HEK293 (cell line): ENCODE results near the gene SENP1.

Source experiments
- CTCF ChIA-PET: fragments of 350-600 bp; formaldehyde crosslinking; extraction: SDS; loops from one replicate; lab custom pipeline; 2021; ENCODE audit warnings: antibody characterized with exemption; lab: Yijun Ruan, JAX
- POLR2A ChIA-PET: fragments of 300-600 bp; formaldehyde crosslinking; extraction: SDS; loops from one replicate; lab custom pipeline; 2020; ENCODE audit warnings: antibody characterized with exemption, inconsistent platforms; lab: Yijun Ruan, JAX
- H3K27ac ChIP-seq: fragments of 200-500 bp; sonication (Bioruptor generic); 2 replicates; pipeline ENCODE4 v1.5.1; 2014; ENCODE audit warnings: low read depth, low read length, control low read depth, inconsistent platforms; ENCODE audit errors: extremely low read depth
- H3K36me3 ChIP-seq, 2 experiments: fragments of 200-500 bp in 1 of 2; sonication (Bioruptor generic) in 1 of 2; 1 replicate in 1 of 2; 2 replicates in 1 of 2; pipeline ENCODE4 v1.5.1; 2014 to 2017; ENCODE audit warnings: inconsistent platforms in 2 of 2, low read length in 2 of 2; ENCODE audit not compliant: control insufficient read depth in 2 of 2, insufficient read depth in 1 of 2
- H3K4me1 ChIP-seq: fragments of 200-500 bp; sonication (Bioruptor generic); 2 replicates; pipeline ENCODE4 v1.5.1; 2014; ENCODE audit warnings: mild to moderate bottlenecking, low read length, inconsistent platforms; ENCODE audit not compliant: control insufficient read depth, insufficient read depth
- H3K4me3 ChIP-seq: 2 replicates; pipeline ENCODE4 v1.5.1; 2011; ENCODE audit warnings: low read depth, mild to moderate bottlenecking, control low read depth, low read length, moderate library complexity
- H3K9me3 ChIP-seq: fragments of 200-500 bp; sonication (Bioruptor generic); 2 replicates; pipeline ENCODE4 v1.5.1; 2014; ENCODE audit warnings: low read depth, low read length, inconsistent platforms; ENCODE audit not compliant: control insufficient read depth, insufficient read depth
- FEZF1 ChIP-seq: fragments of 450-650 bp; formaldehyde crosslinking; IDR thresholded peaks from 2 replicates; pipeline ENCODE4 v1.5.1; 2016; ENCODE audit warnings: missing biosample characterization, missing genetic modification characterization
- GLIS1 ChIP-seq: fragments of 450-650 bp; formaldehyde crosslinking; IDR thresholded peaks from 2 replicates; pipeline ENCODE4 v1.5.1; 2016; ENCODE audit warnings: missing biosample characterization, missing genetic modification characterization
- HOXD13 ChIP-seq: sonication (generic); formaldehyde crosslinking; IDR thresholded peaks from 2 replicates; pipeline ENCODE4 v1.8.0; 2022; ENCODE audit warnings: missing genetic modification reagents, borderline replicate concordance
- KLF1 ChIP-seq: fragments of 450-650 bp; formaldehyde crosslinking; IDR thresholded peaks from 2 replicates; pipeline ENCODE4 v1.5.1; 2016; ENCODE audit warnings: missing biosample characterization, missing genetic modification characterization
- KLF16 ChIP-seq: fragments of 450-650 bp; formaldehyde crosslinking; IDR thresholded peaks from 2 replicates; pipeline ENCODE4 v1.5.1; 2017; ENCODE audit warnings: missing biosample characterization, missing genetic modification characterization
- REPIN1 ChIP-seq: fragments of 450-650 bp; formaldehyde crosslinking; IDR thresholded peaks from 2 replicates; pipeline ENCODE4 v1.5.1; 2017; ENCODE audit warnings: missing biosample characterization, missing genetic modification characterization, low read depth
- YY1 ChIP-seq: fragments of 450-650 bp; formaldehyde crosslinking; IDR thresholded peaks from 2 replicates; pipeline ENCODE4 v1.5.1; 2018; ENCODE audit warnings: missing biosample characterization, missing genetic modification characterization
- ZEB2 ChIP-seq: fragments of 450-650 bp; formaldehyde crosslinking; IDR thresholded peaks from 2 replicates; pipeline ENCODE4 v1.5.1; 2016; ENCODE audit warnings: missing biosample characterization, missing genetic modification characterization
- ZNF157 ChIP-seq: fragments of 450-650 bp; formaldehyde crosslinking; IDR thresholded peaks from 2 replicates; pipeline ENCODE4 v1.5.1; 2016; ENCODE audit warnings: missing biosample characterization, missing genetic modification characterization
- ZNF16 ChIP-seq: fragments of 450-650 bp; formaldehyde crosslinking; IDR thresholded peaks from 2 replicates; pipeline ENCODE4 v1.5.1; 2016; ENCODE audit warnings: low read depth, missing biosample characterization, missing genetic modification characterization
- ZNF184 ChIP-seq: fragments of 450-650 bp; IDR thresholded peaks from 2 replicates; pipeline ENCODE4 v1.5.1; 2018; ENCODE audit warnings: missing biosample characterization, mild to moderate bottlenecking, missing genetic modification characterization
- ZNF211 ChIP-seq: fragments of 450-650 bp; formaldehyde crosslinking; IDR thresholded peaks from 2 replicates; pipeline ENCODE4 v1.5.1; 2016; ENCODE audit warnings: low read depth, missing biosample characterization, missing genetic modification characterization
- ZNF433 ChIP-seq: fragments of 450-650 bp; formaldehyde crosslinking; IDR thresholded peaks from 2 replicates; pipeline ENCODE4 v1.5.1; 2016; ENCODE audit warnings: missing biosample characterization, missing genetic modification characterization, low read depth
- ZNF544 ChIP-seq: fragments of 450-650 bp; formaldehyde crosslinking; IDR thresholded peaks from 2 replicates; pipeline ENCODE4 v1.5.0; 2017; ENCODE audit warnings: missing biosample characterization, missing genetic modification characterization
- ZNF623 ChIP-seq: fragments of 450-650 bp; formaldehyde crosslinking; IDR thresholded peaks from 2 replicates; pipeline ENCODE4 v1.5.1; 2016; ENCODE audit warnings: missing biosample characterization, missing genetic modification characterization
- TF ChIP-seq, protein P1 (sequence below): fragments of 450-650 bp; formaldehyde crosslinking; conservative IDR thresholded peaks from 2 replicates; pipeline ENCODE4 v1.5.1; 2016; ENCODE audit warnings: low read depth, missing biosample characterization, missing genetic modification characterization
- TF ChIP-seq, protein P2 (sequence below): fragments of 450-650 bp; formaldehyde crosslinking; IDR thresholded peaks from 2 replicates; pipeline ENCODE4 v1.5.1; 2017; ENCODE audit warnings: missing biosample characterization, missing genetic modification characterization
- TF ChIP-seq, protein P3 (sequence below): fragments of 450-650 bp; formaldehyde crosslinking; IDR thresholded peaks from 2 replicates; pipeline ENCODE4 v1.5.1; 2017; ENCODE audit warnings: missing biosample characterization, missing genetic modification characterization
- TF ChIP-seq, protein P4 (sequence below): IDR thresholded peaks from 2 replicates; pipeline ENCODE4 v1.6.1; 2011; ENCODE audit warnings: mild to moderate bottlenecking, low read depth, low read length, borderline replicate concordance

The SENP1 gene

DNA sequence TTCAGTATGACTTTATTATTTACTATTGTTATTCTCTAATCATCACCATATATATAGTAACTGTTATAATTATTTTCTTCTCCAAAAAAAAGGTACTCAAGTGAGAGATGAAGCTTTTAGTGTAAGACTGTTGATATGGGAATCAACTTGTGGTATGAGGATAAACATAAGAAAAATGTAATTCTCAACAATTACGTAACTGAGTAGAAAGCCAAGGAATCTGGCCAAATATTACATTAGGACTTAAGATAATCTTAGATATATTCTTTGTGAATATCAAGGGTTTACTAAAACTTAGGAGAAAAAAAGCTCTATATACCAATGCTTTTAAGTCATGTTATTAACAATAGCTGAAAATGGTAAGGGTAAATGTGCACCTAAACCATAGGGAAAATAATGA lies 13.3 kb downstream of the SENP1 start:
- CTCF ChIA-PET, result interaction anchor here (0.7 to 1.1 kb wide), 2 partner anchors 69 to 73 kb away, joined by 3 read pairs; no protein-coding TSS in a partner anchor
- Histone ChIP-seq H3K9me3 (no peaks in the 10 kb centered on the region), H3K27ac (no peak overlapping the region), H3K36me3 (peaks cover 65 to 81% of the 10 kb centered on the region in 2 experiments), H3K4me3 (no peak overlapping the region), H3K4me1 (no peaks in the 10 kb centered on the region)
- TF ChIP-seq ZNF433 (no peak), ZNF16 (tag by site-specific recombination) (no peak), ZNF157 (no peak), ZNF184 (tag by site-specific recombination) (no peak), ZNF211 (tag by site-specific recombination) (no peak), ZEB2 (tag by site-specific recombination) (no peak), REPIN1 (no peak), GLIS1 (tag by site-specific recombination) (no peak)
- TF ChIP-seq, protein P1, sequence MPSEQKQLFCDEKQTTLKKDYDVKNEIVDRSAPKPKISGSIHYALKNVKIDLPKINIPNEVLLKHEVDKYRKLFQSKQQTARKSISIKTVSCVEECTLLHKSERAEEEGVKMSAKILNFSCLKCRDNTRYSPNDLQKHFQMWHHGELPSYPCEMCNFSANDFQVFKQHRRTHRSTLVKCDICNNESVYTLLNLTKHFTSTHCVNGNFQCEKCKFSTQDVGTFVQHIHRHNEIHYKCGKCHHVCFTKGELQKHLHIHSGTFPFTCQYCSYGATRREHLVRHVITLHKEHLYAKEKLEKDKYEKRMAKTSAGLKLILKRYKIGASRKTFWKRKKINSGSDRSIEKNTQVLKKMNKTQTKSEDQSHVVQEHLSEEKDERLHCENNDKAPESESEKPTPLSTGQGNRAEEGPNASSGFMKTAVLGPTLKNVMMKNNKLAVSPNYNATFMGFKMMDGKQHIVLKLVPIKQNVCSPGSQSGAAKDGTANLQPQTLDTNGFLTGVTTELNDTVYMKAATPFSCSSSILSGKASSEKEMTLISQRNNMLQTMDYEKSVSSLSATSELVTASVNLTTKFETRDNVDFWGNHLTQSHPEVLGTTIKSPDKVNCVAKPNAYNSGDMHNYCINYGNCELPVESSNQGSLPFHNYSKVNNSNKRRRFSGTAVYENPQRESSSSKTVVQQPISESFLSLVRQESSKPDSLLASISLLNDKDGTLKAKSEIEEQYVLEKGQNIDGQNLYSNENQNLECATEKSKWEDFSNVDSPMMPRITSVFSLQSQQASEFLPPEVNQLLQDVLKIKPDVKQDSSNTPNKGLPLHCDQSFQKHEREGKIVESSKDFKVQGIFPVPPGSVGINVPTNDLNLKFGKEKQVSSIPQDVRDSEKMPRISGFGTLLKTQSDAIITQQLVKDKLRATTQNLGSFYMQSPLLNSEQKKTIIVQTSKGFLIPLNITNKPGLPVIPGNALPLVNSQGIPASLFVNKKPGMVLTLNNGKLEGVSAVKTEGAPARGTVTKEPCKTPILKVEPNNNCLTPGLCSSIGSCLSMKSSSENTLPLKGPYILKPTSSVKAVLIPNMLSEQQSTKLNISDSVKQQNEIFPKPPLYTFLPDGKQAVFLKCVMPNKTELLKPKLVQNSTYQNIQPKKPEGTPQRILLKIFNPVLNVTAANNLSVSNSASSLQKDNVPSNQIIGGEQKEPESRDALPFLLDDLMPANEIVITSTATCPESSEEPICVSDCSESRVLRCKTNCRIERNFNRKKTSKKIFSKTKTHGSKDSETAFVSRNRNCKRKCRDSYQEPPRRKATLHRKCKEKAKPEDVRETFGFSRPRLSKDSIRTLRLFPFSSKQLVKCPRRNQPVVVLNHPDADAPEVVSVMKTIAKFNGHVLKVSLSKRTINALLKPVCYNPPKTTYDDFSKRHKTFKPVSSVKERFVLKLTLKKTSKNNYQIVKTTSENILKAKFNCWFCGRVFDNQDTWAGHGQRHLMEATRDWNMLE, result no peak
- TF ChIP-seq, protein P2, sequence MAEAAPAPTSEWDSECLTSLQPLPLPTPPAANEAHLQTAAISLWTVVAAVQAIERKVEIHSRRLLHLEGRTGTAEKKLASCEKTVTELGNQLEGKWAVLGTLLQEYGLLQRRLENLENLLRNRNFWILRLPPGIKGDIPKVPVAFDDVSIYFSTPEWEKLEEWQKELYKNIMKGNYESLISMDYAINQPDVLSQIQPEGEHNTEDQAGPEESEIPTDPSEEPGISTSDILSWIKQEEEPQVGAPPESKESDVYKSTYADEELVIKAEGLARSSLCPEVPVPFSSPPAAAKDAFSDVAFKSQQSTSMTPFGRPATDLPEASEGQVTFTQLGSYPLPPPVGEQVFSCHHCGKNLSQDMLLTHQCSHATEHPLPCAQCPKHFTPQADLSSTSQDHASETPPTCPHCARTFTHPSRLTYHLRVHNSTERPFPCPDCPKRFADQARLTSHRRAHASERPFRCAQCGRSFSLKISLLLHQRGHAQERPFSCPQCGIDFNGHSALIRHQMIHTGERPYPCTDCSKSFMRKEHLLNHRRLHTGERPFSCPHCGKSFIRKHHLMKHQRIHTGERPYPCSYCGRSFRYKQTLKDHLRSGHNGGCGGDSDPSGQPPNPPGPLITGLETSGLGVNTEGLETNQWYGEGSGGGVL, result no peak
- POLR2A ChIA-PET, result interaction anchor here (0.6 kb wide), 1 partner anchor 8 kb away, joined by 4 read pairs; no protein-coding TSS in a partner anchor

DNA sequence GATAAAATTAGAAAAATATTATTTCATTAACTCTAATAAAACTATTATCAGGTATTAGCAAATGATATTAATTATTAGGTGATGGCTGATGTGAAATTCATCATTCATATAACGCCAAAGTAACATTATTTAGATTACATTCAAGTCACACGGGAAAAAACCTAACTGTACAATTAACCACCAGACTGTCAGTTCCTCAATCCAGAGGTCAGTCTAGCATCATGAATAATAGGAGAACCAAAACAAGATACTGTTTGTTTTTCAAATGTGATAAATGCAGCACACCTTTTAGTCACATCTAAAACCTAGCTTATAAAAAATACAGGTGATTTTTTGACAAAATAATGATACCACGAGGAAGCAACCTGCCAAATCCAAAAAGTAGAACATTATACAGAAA lies 19.6 kb downstream of the SENP1 start:
- no peaks in the 10 kb centered on the region for H3K9me3 ChIP-seq
- H3K4me1 ChIP-seq, result no peaks in the 10 kb centered on the region
- peaks cover 70 to 87% of the 10 kb centered on the region in 2 experiments for H3K36me3 ChIP-seq
- CTCF ChIA-PET, result interaction anchor here (0.7 to 2.4 kb wide), 5 partner anchors 14 to 534 kb away, joined by 3 to 7 read pairs (median 5); no protein-coding TSS in a partner anchor
- no peak overlapping the region for H3K4me3 ChIP-seq
- no peak overlapping the region for H3K27ac ChIP-seq
- POLR2A ChIA-PET, result no interaction called here
- TF ChIP-seq KLF16 (tag by site-specific recombination) (no peak), ZNF544 (no peak), ZNF623 (tag by site-specific recombination) (no peak), YY1 (tag by site-specific recombination) (no peak), HOXD13 (CRISPR knock-in tag) (no peak), FEZF1 (no peak), KLF1 (tag by site-specific recombination) (no peak)
- TF ChIP-seq, protein P3, sequence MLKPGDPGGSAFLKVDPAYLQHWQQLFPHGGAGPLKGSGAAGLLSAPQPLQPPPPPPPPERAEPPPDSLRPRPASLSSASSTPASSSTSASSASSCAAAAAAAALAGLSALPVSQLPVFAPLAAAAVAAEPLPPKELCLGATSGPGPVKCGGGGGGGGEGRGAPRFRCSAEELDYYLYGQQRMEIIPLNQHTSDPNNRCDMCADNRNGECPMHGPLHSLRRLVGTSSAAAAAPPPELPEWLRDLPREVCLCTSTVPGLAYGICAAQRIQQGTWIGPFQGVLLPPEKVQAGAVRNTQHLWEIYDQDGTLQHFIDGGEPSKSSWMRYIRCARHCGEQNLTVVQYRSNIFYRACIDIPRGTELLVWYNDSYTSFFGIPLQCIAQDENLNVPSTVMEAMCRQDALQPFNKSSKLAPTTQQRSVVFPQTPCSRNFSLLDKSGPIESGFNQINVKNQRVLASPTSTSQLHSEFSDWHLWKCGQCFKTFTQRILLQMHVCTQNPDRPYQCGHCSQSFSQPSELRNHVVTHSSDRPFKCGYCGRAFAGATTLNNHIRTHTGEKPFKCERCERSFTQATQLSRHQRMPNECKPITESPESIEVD (tag by site-specific recombination), result no peak
- TF ChIP-seq, protein P4, sequence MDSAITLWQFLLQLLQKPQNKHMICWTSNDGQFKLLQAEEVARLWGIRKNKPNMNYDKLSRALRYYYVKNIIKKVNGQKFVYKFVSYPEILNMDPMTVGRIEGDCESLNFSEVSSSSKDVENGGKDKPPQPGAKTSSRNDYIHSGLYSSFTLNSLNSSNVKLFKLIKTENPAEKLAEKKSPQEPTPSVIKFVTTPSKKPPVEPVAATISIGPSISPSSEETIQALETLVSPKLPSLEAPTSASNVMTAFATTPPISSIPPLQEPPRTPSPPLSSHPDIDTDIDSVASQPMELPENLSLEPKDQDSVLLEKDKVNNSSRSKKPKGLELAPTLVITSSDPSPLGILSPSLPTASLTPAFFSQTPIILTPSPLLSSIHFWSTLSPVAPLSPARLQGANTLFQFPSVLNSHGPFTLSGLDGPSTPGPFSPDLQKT, result no peak
- TF ChIP-seq, all 188 proteins: peak for 0
